Fibroblast of lung (primary cell): ENCODE data around the gene IL3RA. TPM values are rescaled to one million over a fixed set of nuclear protein-coding genes. Genes with fewer than 3 reads are reported as not detected.
"Not testable (repeated sequence)": the region's sequence is repeated elsewhere in the genome, so short reads cannot be mapped to it uniquely, and the experiment has no call there.

Experiments used
- DNase-seq, 2 donors: peaks; one replicate each; pipeline versions ENCODE4 v3.0.0 to v3.0.0-alpha.2; 2010; ENCODE audit warnings: low read depth in 2 of 2
- H2AFZ ChIP-seq: 2 replicates; pipeline ENCODE4 v1.5.1; 2012; ENCODE audit warnings: low read length, control low read depth, inconsistent platforms
- H3K27ac ChIP-seq: 2 replicates; pipeline ENCODE4 v1.5.1; 2011; ENCODE audit warnings: low read length, control low read depth; ENCODE audit not compliant: insufficient read depth
- H3K27me3 ChIP-seq: 2 replicates; pipeline ENCODE4 v1.5.1; 2011; ENCODE audit warnings: mild to moderate bottlenecking, low read length; ENCODE audit not compliant: control insufficient read depth, insufficient read depth
- H3K36me3 ChIP-seq: 2 replicates; pipeline ENCODE4 v1.5.1; 2011; ENCODE audit warnings: low read length; ENCODE audit not compliant: control insufficient read depth, insufficient read depth
- H3K4me1 ChIP-seq: 2 replicates; pipeline ENCODE4 v1.5.1; 2011; ENCODE audit warnings: low read length; ENCODE audit not compliant: control insufficient read depth, insufficient read depth; ENCODE audit errors: extremely low read depth
- H3K4me2 ChIP-seq: 2 replicates; pipeline ENCODE4 v1.5.1; 2011; ENCODE audit warnings: low read length, control low read depth; ENCODE audit not compliant: insufficient read depth; ENCODE audit errors: extremely low read depth
- H3K4me3 ChIP-seq, 4 experiments: fragments of 200-600 bp in 1 of 4; sonication (generic) in 1 of 4; replicated peaks in 1 of 4; 2 replicates each; pipeline ENCODE4 v1.5.1; 2011 to 2016; ENCODE audit warnings: low read length in 4 of 4, low read depth in 3 of 4, mild to moderate bottlenecking in 3 of 4, control low read depth in 2 of 4, inconsistent platforms in 1 of 4, mixed read lengths in 1 of 4; ENCODE audit not compliant: insufficient read depth in 1 of 4; ENCODE audit errors: control extremely low read depth in 1 of 4
- H3K79me2 ChIP-seq: 2 replicates; pipeline ENCODE4 v1.5.1; 2012; ENCODE audit warnings: mild to moderate bottlenecking, low read length, inconsistent platforms; ENCODE audit not compliant: control insufficient read depth, insufficient read depth
- H3K9ac ChIP-seq: 2 replicates; pipeline ENCODE4 v1.5.1; 2011; ENCODE audit warnings: mild to moderate bottlenecking, low read length, control low read depth; ENCODE audit not compliant: insufficient read depth
- H3K9me3 ChIP-seq: 2 replicates; pipeline ENCODE4 v1.5.1; 2012; ENCODE audit warnings: low read depth, low read length; ENCODE audit not compliant: control insufficient read depth, insufficient read depth
- H4K20me1 ChIP-seq: 2 replicates; pipeline ENCODE4 v1.5.1; 2011; ENCODE audit warnings: low read length; ENCODE audit not compliant: control insufficient read depth, insufficient read depth; ENCODE audit errors: extremely low read depth
- CTCF ChIP-seq, 2 donors: IDR thresholded peaks in 1 of 2; conservative IDR thresholded peaks in 1 of 2; 1 replicate in 1 of 2; 2 replicates in 1 of 2; pipeline ENCODE4 v1.5.1; 2011 to 2012; ENCODE audit warnings: low read length in 2 of 2, control low read depth in 1 of 2, inconsistent platforms in 1 of 2, low read depth in 1 of 2, mild to moderate bottlenecking in 1 of 2
- EZH2 ChIP-seq: IDR thresholded peaks from 2 replicates; pipeline ENCODE4 v1.5.1; 2012; ENCODE audit warnings: low read length, control low read depth, mild to moderate bottlenecking; ENCODE audit errors: missing control alignments
- polyA plus RNA-seq, 2 donors: library from polyadenylated mRNA; depleted of rRNA in 1 of 2; stranded (reverse) in 1 of 2; unstranded in 1 of 2; fragments of >200 nt; gene quantifications; 2 replicates each; pipeline ENCODE4 v1.2.1, GENCODE V29; 2011 to 2012; ENCODE audit warnings: missing spikeins in 1 of 2
- total RNA-seq: library from RNA; depleted of rRNA; stranded (reverse); fragments of >200 nt; gene quantifications from 2 replicates; pipeline ENCODE4 v1.2.1, GENCODE V29; 2014

IL3RA gene
- total and polyA plus RNA-seq, 2 donors (not counting 1 experiment from before 2014, with no cell fraction given), result under 0.01 to 0.03 TPM

- not testable (repeated sequence) for H3K4me3 ChIP-seq, H4K20me1 ChIP-seq, H2AFZ ChIP-seq, H3K27ac ChIP-seq, H3K79me2 ChIP-seq, H3K4me2 ChIP-seq, DNase-seq, H3K4me1 ChIP-seq, H3K9ac ChIP-seq, H3K9me3 ChIP-seq, H3K27me3 ChIP-seq
- peaks cover 30% of the 10 kb centered on the region for H3K36me3 ChIP-seq
Measured at GRCh38 chrX:1405769-1406168, 69.2 kb downstream of the IL3RA start.

- Histone ChIP-seq H3K27me3 (no peaks in the 10 kb centered on the region), H3K79me2 (no peaks in the 10 kb centered on the region), H3K4me3 (no peak overlapping the region), H3K9me3 (no peaks in the 10 kb centered on the region), H3K27ac (no peak overlapping the region), H3K4me2 (no peak overlapping the region), H3K9ac (no peak overlapping the region), H2AFZ (no peak overlapping the region), H3K4me1 (no peaks in the 10 kb centered on the region), H4K20me1 (no peaks in the 10 kb centered on the region), H3K36me3 (peaks cover 28% of the 10 kb centered on the region)
- DNase-seq, result no peak
- TF ChIP-seq EZH2 (no peak), CTCF (conservative IDR thresholded peaks at IDR 0.05 in 1 of 2, IDR thresholded peaks at IDR 0.05 in 1 of 2; ENCODE audit: low read depth in 1 of 2, low read length in 2 of 2) (no peak)
Measured at GRCh38 chrX:1407035-1407434, 70.5 kb downstream of the IL3RA start.

GRCh38 chrX:1411326-1411725, 74.7 kb downstream of the IL3RA start:
- TF ChIP-seq CTCF (conservative IDR thresholded peaks at IDR 0.05 in 1 of 2, IDR thresholded peaks at IDR 0.05 in 1 of 2; ENCODE audit: low read depth in 1 of 2, low read length in 2 of 2), result no peak
- TF ChIP-seq EZH2, result no peak
- DNase-seq, result no peak
- no peak overlapping the region for H3K4me2 ChIP-seq

More at GRCh38 chrX:1411326-1411725, 74.7 kb downstream of the IL3RA start:
- Histone ChIP-seq H3K27ac (no peak overlapping the region), H3K9ac (no peak overlapping the region), H2AFZ (no peak overlapping the region), H3K9me3 (no peaks in the 10 kb centered on the region), H3K79me2 (no peaks in the 10 kb centered on the region), H3K4me3 (no peak overlapping the region), H3K27me3 (no peaks in the 10 kb centered on the region), H3K36me3 (peaks cover 18% of the 10 kb centered on the region), H3K4me1 (no peaks in the 10 kb centered on the region), H4K20me1 (no peaks in the 10 kb centered on the region)
